GM12865 (cell line): Measurements from ENCODE around the gene AMELX.
A peak's percentile ranks its signal among the peaks of the same experiment; 100 is the strongest.

Experiments
- DNase-seq: peaks from one replicate; pipeline ENCODE4 v3.0.0; 2010; ENCODE audit warnings: low read depth
- H3K4me3 ChIP-seq: 2 replicates; pipeline ENCODE4 v1.5.1; 2011; ENCODE audit warnings: mild to moderate bottlenecking, low read depth, low read length, control low read depth
- TF ChIP-seq, protein P1 (sequence below): IDR thresholded peaks from 2 replicates; pipeline ENCODE4 v1.5.1; 2011; ENCODE audit warnings: low read length, control low read depth, low read depth, inconsistent platforms; ENCODE audit not compliant: insufficient read depth; ENCODE audit errors: missing control alignments

The AMELX gene

DNA sequence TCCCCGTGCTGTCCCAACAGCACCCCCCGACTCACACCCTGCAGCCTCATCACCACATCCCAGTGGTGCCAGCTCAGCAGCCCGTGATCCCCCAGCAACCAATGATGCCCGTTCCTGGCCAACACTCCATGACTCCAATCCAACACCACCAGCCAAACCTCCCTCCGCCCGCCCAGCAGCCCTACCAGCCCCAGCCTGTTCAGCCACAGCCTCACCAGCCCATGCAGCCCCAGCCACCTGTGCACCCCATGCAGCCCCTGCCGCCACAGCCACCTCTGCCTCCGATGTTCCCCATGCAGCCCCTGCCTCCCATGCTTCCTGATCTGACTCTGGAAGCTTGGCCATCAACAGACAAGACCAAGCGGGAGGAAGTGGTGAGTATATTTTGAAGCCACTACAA lies 5.4 kb downstream of the AMELX start:
- no peak for DNase-seq
- H3K4me3 ChIP-seq: no peak overlapping the region
- TF ChIP-seq, protein P1, sequence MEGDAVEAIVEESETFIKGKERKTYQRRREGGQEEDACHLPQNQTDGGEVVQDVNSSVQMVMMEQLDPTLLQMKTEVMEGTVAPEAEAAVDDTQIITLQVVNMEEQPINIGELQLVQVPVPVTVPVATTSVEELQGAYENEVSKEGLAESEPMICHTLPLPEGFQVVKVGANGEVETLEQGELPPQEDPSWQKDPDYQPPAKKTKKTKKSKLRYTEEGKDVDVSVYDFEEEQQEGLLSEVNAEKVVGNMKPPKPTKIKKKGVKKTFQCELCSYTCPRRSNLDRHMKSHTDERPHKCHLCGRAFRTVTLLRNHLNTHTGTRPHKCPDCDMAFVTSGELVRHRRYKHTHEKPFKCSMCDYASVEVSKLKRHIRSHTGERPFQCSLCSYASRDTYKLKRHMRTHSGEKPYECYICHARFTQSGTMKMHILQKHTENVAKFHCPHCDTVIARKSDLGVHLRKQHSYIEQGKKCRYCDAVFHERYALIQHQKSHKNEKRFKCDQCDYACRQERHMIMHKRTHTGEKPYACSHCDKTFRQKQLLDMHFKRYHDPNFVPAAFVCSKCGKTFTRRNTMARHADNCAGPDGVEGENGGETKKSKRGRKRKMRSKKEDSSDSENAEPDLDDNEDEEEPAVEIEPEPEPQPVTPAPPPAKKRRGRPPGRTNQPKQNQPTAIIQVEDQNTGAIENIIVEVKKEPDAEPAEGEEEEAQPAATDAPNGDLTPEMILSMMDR: no peak

DNA sequence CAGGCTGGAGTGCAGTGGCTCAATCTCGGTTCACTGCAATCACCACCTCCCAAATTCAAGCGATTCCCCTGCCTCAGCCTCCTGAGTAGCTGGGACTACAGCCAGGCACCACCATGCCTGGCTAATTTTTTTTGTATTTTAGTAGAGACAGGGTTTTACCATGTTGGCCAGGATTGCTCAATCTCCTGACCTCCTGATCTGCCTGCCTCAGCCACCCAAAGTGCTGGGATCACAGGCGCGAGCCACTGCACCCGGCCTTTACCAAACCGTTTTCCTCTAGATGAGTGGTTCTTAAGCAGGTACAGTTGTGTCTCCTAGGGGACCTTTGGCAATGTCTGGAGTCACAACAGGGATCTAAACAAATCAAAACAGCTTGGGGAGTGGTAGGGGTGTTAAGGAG lies 11.6 kb downstream of the AMELX start:
- H3K4me3 ChIP-seq: no peak overlapping the region
- TF ChIP-seq, protein P1: no peak
- no peak for DNase-seq

DNA sequence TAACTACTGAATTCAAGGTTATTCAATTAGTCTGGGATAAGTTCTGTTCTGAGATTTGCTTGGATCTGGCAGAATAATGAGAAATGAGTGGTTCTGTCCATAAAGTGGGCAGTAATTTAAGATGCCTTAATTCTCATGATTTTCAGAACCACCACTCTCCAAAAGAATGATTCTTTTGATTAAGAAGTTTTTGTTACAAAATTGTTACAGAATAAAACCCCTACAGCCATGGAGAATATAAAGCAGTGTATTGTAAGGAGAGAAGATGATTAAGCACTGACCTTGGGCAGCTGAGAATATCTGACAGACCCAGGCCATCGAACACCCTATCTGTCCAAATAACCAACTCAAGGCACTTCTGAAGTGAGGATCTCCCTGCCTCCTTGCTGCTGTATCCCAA lies 12.4 kb downstream of the AMELX start:
- TF ChIP-seq, protein P1: no peak
- no peak overlapping the region for H3K4me3 ChIP-seq
- DNase-seq: no peak

DNA sequence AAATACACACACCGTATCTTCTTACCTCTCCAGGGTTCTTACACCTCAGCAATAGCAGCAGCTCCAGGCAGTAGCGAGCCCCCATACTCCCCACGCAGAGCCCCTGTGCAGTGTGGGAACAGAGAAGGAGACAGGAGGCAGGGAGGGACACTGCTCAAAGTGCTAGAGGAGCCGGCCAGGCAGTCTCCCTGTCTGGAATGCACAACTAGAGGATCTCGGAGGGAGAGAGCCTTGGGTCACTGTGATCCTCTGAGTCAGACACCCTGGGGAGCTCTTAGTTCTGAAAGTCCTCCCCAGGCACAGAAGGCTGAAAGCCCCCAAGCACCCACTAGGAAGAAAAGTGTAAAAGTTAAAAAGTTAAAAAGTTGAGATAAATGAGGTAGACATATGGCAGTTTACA lies 16.0 kb downstream of the AMELX start:
- DNase-seq: no peak
- TF ChIP-seq, protein P1: no peak
- H3K4me3 ChIP-seq: no peak overlapping the region

DNA sequence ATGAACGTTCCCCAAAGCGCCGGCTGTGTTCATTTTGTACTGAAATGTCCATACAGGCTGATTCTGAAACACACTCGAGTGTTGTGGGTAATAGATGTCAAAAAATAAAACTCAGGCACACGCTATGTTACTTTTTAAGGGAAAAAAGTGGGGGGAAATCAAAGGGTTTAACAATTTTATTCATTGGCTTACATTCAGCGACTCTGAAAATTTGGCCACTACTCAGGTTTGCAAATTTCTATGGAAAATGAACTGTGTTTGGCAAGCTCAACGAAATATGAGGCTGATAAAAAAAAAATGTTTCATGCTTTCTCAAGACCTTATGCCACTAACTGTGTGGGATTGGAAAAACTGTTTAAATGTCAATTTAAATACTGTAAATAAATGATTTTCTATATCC lies 18.5 kb downstream of the AMELX start:
- TF ChIP-seq, protein P1: no peak

DNA sequence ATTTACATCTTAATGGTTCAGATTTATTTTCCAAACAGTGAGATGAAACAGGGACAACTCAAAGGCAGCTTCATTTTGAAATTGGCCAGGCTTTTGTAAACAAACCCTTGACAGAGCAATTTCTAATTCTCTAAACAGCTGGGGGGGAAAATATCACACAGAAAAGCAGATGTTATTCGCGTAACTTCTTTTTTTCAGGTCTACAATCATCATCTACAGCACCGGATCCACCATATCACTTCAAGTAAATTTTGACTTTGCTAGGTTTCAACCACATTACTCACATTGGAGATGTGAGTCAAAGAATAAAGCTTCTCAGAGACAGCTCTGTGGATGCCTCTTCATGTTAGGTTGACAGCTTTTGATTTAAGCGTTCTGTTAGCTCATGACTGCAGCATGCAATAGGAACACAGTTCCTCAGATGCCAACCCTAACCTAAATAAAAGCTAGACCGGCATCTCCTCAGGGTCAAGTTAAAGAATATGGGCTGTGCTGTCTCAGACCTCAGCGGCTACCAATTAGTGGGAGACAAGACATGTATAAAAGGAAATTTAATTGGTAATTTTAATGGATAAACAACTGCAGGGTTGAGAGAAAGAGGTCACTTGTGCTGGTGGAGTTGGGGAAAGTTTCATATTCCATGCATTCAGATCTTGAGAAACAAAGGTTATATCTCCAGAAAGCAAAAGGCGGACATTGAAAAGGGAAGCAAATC lies 26.8 kb downstream of the AMELX start:
- TF ChIP-seq, protein P1: no peak
- DNase-seq: peak; percentile 58

More for the DNA sequence above, 18.5 kb downstream of the AMELX start:
- no peak overlapping the region for H3K4me3 ChIP-seq
- no peak for DNase-seq

DNA sequence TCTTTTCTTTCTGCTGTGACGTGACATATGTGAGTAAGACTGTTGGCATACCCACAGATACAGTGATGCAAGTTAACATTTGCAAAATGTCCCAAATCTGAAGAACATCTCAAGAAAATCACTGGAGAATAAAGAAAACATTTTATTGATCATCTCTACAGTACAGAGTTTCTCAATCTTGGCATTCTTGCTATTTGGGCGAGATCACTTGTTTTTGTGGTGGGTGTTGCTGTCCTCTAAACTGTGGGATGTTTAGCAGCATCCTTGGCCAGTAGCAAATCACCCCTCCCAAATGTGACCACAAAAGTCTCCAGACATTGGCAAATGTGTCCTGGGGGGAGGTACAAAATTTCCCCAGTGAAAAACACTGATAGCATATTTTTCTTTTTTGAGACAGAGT lies 28.8 kb downstream of the AMELX start:
- TF ChIP-seq, protein P1: no peak
- DNase-seq: no peak
- H3K4me3 ChIP-seq: no peak overlapping the region

More for the DNA sequence above, 26.8 kb downstream of the AMELX start:
- H3K4me3 ChIP-seq: no peak overlapping the region
